GM21447 (cell line): ENCODE results near the gene LRMDA.

Experiments used
- ATAC-seq: cut with Tn5 transposase; IDR thresholded peaks from one replicate; pipeline ENCODE4 v1.9.1; 2021; ENCODE audit not compliant: unreplicated experiment

Gene LRMDA

DNA sequence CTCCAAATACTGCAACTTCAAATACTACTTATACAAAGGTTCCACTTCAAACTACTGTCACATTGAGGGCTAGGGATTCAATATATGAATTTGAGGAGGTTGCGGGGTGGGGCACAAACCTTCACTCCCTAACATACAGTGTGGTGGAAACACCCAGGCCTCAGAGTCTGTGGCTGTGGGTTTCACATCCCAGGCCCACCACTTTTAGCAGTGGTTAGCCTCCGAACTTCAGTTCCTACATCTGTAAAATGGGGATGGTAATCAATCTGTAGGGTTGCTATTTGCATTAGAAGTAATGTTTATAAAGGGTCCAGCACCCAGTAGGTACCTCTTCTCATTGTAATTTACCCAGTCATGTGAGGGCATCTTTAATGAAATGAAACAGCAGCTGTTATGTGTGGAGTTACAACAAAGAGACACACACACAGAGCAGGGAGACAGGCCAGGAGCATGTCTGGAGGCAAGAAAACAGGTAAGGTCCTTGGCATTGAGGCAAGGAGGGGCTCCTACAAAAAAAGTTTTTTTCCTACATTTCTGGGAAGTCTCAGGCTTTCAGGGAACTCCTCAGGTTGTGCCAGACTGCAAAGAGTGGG lies 570.9 kb downstream of the LRMDA start:
- no peak for ATAC-seq

DNA sequence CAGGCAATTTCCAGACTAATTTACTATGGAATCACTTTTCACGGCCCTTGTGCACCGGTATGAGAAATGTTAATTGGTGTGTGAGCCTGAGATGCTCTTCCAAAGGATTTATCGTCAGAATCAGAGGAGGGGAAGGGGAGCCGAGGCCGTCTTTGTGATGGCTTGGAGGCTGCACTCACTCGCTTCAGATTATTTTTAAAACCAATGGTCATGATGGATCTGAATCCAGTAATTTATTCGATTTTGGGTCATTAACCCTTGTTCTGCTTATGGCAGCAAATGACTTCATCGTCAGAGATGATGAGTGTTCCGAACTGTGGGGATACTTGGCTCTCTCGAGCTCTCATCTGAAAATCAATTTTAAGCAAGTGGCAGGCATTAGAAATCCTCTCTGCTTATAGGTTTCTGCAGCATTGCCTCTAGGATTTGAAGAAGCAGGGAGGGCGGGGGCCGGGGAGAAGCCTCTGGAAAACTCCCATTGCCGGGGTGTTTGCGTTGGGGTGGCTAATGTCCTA lies 576.3 kb downstream of the LRMDA start:
- ATAC-seq: no peak

DNA sequence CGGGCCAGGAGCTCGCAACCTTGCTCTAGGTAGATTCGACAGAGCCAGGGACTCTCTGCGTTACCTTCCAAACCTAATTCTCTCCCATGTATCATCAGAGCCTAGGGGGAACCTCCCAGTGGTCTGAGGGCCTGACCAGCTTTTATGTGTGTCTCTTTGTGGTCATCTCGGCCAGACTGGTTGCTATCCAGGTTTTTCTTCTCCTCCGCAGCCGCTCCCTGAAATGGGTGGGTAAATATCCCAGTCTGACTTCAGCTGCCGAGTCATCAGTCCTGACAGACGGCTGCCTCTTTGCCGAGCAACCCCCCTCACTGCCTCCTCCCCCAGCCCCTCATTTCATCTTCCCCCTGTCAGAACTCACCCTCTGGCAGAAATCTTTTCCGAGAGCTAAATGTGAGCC lies 578.1 kb downstream of the LRMDA start:
- no peak for ATAC-seq

DNA sequence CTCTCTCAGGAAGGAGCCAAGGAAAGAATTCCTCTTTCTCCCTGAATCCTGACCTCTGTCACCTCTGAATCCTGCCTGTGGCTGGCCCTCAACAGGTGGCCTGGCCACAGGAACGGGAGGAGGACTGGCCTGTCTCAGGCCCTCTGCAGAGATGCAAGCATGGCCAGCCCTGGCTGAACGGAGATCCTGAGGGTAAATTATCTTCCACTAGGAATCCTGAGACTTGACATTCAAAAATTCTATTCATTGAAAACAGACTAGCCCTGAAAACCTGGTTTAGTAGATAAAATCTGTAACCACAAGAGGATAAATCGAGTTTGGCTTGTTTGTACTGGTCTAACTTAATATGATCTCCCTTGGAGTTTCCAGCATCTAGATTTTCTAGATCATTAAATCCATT lies 579.3 kb downstream of the LRMDA start:
- no peak for ATAC-seq

DNA sequence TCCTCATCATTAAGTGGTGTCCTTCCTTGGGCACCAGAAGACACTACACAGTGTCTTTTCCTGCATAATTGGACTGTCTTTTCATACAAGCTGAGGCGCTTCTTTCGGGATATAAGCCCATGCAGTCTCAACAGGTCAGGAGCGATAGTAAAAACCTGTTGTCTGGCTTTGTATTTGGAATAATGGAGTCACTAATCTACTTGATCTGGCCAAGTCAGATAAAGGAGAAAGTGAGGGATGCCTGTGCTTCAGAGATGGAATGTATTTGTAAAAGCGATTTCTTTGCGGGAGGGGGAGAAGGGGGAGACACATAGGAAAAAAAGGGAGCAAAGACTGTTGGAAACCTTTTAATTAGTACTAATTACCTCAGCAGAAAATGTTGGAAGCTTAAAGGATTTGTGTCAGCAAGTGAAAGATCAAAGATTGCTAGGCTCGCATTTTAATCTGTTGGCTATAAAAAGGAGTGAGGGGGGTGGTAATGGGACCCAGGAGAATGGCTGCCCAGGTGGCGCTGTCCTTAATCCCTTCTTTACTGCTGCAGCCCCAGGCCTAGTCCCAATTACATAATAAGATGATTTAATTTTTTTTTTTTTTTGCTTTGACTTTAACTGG lies 581.4 kb downstream of the LRMDA start:
- no peak for ATAC-seq

DNA sequence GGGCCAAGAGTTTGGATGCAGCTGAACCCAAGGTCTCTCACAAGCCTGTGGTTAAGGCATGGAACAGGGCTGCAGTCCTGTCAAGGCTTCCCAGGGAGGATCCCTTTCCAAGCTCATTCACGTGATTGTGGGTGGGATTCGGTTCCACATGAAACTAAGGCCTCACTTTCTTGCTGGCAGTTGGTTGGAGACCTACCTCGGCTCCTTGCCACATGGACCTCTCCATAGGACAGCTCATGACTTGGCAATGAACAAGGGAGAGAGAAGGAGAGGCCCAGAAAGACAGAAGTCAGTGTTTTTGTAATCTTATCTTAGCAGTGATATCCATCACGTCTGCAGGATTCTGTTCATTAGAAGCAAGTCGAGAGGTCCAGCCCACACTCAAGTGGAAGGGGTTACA lies 583.8 kb downstream of the LRMDA start:
- ATAC-seq: no peak

DNA sequence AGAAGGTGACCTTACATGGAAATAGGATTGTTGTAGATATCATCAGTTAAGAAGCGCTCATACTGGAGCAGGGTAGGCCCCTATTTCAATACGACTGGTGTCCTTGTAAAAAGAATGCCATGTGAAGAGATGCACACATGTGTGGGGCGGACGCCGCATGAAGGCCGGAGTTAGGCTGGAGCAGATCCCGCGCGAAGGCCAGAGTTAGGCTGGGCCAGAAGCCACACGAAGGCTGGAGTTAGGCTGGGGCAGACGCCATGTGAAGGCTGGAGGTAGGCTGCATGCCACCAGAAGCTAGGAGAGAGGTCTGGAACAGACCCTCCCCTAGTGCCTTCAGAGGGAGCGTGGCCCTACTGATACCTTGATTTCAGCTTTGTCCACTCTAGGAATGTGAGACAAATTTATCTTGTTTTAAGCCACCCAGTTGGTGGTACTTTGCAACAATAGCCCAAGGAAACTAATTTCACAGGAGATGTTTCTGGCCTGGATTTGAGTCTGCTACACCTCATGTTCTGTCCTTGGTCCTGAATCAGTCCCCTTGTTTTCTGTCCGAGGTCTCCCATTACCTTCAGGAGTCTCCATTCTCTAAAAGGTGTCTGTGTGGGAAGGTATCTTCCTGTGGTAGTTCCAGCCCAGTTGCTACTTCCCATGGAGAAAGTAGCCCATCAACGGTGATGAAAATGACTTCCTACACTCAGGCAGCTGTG lies 585.8 kb downstream of the LRMDA start:
- ATAC-seq: no peak

DNA sequence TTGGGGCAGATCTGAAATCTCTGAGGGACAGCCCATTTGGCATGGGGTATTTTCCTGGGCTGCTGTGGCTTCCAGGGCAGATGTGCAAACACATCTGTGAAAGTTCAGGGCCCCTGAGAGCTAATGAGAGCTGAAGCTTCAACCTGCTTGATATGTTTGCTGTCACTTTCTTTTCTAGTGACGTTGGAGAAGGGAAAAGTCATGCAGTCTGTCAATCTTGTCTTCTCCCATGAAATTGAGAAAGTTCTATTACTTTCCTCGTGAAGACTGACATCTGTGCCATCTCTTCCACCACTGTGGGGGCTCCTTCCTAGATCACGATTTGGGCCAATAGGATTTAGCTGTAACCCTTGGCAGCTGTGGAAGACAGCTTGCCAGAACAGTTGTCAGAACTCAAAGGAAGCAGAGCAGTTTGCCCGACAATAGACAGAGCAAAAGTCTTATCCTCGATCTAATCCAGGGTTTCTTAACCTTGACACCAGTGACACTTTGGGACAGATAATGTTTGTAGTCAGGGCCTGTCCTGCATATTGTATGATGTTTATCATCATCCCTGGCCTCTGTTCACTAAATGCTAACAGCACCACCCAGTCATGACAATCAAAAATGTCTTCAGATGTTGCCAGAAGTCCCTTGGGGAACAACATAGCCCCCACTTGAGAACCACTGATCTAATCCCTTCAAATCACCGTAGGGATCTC lies 586.5 kb downstream of the LRMDA start:
- no peak for ATAC-seq

DNA sequence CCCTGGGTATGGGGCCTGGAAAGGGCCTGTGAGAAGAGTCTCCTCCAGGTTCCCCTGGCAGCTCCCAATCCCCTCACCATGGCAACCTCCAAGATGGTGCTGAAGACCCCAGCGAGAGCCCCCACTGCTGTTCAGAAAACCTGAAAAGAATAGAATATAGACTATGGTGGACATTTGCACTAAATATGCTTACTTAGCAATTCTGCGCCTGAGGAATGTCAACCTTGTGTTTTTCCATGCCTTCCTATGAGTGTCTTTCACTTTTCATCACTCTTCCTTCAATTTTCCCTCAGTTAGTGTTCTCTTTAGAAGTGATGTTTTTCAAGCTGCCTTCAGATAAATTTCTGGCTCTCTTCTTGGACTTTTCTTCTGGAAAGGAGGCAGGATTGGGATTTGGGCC lies 589.2 kb downstream of the LRMDA start:
- ATAC-seq: no peak

DNA sequence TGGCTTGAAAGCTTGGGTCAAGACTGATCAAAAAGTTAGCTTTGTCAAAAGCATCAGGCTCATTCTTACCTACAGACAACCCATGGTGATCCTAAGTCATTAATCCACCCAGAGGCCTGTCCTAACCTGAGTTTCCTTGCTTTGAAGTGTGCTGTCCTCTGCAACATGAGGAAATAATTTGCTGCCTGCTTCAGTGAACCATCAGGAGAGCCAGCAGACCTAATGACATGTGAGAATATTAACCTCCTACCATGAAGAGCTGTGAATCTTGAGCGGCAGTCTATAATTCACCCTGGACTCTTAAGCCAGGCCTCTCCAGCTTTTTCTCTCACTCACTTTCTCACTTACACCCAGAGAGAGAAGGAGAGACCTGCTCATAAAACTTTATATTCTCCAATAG lies 590.0 kb downstream of the LRMDA start:
- ATAC-seq: no peak

DNA sequence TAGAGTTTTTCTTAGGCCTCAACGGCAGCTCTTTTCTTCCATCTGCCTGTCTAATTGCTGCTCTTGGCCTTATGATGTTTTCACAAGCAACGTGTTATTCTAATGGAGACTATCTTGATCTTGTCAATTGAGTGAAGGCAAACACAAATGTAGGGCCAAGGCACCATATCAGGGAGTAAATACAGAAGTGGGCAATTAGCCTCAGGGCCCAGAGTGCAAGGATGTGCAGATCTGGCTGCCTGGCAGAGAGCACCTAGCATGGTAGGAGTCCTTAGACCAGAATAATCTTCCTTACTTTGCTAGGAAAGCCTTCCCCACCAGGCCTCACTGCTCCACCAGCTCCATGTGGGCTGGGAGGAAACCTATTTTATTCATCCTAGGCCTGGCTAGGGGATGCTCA lies 590.9 kb downstream of the LRMDA start:
- no peak for ATAC-seq

DNA sequence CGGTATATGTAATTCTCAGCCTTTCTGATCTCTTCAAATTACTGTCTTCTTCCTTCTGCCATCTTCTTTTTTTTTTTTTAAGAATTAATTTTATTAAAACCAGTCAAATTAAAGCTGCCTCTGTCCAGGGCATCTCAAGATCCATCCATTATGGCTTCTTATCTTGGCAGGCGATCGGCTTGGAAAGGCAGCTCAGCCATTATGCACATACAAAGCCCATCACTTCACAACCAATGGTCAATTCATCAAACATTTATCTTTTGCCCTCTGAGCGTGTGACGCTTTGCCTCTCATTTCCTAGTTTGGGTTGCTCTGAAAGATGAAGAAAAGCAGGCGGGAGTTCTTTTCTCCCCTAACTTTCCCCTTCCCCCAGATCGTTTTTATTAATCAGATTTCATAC lies 591.6 kb downstream of the LRMDA start:
- ATAC-seq: no peak

DNA sequence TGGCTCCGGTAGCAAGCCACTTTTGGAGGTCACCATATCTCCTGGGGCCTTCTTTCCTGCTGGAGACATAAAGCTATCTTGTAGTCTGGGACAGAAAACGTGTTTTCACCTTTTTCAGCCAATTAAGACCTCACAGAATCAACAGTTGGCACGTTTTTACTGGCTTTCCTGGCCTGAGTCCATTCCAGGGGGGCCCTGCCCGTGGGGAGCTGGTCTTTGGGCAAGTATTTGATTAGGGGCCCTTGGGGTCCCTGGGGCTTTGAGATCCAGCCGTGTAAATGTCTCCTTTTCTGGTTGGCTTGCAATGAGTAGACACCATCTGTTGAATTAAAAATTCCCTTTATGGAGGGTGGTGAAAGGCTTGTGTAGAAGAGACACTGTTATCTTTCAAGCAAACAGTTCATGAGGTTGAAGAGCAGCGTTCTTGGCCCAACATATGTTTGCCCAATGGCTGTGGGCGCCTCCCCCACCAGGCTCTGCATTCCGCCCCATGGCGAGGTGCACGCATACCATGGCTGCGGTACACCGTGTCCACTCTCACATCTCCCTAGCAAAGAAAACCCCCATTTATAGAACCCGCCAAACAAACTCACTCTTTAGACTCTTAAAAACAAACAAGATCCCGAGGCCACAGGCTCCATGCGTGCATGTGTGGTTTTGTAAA lies 593.2 kb downstream of the LRMDA start:
- ATAC-seq: no peak

DNA sequence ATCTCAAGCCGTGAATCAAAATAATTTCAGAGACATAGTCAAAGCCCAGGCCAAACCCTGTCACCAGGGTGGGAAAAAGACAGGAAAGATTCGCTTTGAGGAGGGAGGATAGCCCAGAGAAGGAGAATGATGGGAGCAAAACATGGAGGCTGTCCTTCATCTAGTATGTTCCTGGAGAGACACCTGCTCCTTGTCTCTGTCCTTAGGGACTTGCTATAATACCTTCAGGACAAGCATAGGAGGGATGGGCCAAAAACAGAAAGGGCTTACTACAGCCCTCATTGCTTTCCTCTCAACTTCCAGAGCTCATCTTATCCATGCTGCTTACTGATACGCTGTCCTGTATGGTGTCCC lies 593.7 kb downstream of the LRMDA start:
- ATAC-seq: no peak

DNA sequence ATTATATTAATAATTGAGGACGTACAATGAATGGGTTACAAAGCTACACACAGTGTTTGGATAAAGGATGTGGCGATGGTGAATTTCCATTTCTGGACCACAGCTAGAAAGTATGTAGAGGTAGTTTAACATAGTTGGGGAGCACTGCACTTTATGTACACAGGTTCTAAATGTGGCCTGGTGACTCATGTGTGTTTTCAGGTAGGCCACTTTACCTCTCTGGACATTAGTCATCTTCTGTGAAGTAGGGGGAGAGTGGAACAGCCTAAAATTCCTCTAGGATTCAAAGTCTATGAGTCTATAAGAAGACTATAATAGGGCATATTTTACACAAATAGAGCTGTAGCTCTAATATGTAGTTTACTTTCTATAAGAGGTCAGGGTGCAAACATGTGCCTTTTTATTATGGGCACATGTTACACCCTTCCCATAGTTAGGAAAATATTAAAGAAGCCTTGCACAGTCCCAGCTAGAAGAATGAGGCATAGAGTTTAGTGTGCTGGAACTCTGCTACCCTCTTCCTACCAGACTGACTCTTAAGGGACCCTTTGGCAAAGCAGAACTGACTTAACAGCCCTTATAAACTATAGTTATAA lies 594.9 kb downstream of the LRMDA start:
- no peak for ATAC-seq

DNA sequence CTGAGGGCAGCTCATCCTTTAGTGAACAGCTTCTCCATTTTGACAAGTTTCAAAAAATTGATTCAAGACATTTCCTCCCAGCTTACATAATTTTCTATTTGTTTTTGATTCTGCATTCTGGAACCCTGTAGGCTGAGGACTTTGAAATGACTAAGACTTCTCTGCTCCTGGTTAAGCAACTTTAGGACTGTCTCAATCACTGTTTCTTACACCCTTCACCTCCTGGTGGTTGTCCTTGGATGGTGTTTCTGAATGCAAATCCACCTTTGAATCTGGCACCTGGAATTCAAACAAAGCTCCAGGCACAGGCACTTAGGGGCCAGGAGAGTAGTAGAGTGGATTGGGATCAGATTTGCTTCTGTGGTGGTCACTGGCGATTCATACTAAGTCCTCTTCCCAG lies 595.5 kb downstream of the LRMDA start:
- no peak for ATAC-seq

DNA sequence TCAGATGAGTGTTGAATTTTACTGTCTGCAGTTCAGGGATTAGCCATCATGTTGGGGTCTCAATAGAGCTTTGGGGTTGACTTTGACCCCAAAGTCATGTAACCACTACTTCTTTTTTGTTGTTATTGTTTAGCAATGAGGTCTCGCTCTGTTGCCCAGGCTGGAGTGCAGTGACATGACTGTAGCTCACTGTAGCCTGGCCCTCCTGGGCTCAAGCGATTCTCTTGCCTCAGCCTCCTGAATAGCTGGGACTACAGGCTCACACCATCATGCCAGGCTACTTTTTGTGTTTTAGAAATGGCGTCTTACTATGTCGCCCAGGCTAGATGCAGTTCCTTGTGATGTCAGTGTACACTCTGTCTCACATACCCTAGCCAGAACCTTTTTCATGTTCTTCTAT lies 598.4 kb downstream of the LRMDA start:
- no peak for ATAC-seq

DNA sequence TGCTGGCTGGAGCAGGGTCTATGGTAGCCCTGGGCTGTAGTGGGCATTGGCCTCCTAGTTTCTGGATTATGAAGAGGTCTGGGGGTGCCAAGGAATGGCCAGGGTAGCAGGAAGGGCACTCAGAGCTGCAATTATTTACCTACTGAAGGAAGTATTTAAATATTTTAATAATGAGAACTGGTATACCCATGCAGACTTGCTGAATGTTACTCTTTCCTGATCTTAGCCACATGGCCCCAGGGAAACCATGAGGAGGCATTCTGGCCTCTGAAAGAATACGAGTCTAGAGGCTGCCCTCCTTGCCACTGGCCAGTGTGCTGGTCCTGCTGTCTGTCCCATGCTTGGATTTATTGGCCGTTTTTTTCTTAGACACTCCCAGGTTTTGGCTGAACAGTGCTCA lies 599.7 kb downstream of the LRMDA start:
- ATAC-seq: no peak

DNA sequence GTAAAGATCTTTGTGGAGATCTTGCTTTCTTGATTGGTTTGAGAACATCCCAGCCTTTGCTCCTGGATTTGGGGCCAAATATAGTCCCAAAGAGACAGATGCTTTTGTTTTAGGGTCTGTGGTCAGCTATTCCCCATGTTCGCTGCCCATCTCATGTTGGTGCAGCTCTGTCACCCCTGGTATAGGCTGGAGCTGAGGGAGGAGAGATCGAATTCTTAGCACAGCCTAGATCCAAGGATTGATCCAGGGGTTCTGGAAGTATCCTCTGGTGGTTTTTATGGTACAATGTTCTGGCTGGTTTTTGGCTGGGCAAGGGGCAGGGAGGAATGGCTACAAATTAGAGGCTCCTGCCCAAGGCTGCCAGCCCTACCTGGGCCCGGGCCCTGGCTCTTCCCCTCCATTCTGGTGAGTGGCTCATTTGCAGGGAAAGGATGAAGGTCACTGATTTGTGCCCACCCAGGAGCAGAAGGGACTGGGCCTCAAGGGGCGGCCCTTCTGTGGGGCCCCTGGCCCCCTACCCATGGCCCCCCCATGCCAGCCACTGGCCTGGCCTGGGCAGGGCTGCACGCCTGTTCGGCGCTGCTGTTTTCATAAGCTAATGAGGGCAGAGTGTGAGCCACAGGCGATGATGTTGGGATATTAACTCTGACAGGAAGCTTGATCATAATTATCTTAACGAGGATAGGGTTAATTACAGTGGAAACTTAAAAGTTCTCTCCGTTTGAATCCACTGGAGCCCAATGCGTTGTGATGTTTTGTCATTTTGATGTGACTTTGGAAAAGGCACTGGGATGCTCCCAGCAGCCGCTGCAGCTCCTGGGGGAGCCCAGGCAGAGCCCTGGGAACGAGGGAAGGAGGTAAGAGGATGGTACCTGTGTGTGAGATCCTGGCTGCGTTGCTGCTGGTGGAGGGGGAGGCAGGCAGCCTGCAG lies 600.6 kb downstream of the LRMDA start:
- ATAC-seq: no peak

DNA sequence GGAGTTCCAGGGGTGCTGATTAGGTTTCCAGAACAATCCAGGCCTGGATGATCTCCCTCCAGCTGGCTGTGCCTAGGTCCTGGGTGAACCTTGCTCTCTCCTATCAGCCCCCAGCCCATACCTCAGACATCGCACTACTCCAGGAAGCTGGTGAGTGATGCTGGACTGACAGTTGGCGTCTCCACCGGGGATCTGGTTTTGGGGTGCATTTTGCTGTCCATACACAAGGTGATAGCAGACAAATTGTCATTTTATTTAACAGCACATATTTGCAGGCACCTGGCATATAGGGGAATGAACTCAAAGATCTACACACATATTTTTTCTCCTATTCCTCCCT lies 601.2 kb downstream of the LRMDA start:
- no peak for ATAC-seq
